Omental fat pad (tissue), 4 donors: ENCODE data around the gene FLNC. TPM values are rescaled to one million over a fixed set of nuclear protein-coding genes. Genes with fewer than 3 reads are reported as not detected.

Experiments used
- ATAC-seq: fragments of 150-250 bp; one replicate; pipeline ENCODE4 v1.9.1; 2016; ENCODE audit warnings: mild to moderate bottlenecking, moderate library complexity; ENCODE audit not compliant: low FRiP score
- DNase-seq: peaks from one replicate; pipeline ENCODE4 v3.0.0-alpha.2; 2019; ENCODE audit warnings: low spot score
- total RNA-seq, 4 donors: library from RNA; depleted of rRNA; stranded (reverse); fragments of >200 nt; gene quantifications; one replicate each; pipeline ENCODE4 v1.1.0, GENCODE V29; 2016
- TF ChIP-seq, protein P1 (sequence below), 3 donors: fragments of 450-650 bp; IDR thresholded peaks; one replicate each; pipeline ENCODE4 v1.5.1; 2016 to 2017; ENCODE audit warnings: antibody characterized with exemption in 3 of 3, mild to moderate bottlenecking in 3 of 3, moderate library complexity in 2 of 3

Gene FLNC
- total RNA-seq, 4 donors from 2014 or later, result 7.7 to 140 (median 25.5) TPM

DNA sequence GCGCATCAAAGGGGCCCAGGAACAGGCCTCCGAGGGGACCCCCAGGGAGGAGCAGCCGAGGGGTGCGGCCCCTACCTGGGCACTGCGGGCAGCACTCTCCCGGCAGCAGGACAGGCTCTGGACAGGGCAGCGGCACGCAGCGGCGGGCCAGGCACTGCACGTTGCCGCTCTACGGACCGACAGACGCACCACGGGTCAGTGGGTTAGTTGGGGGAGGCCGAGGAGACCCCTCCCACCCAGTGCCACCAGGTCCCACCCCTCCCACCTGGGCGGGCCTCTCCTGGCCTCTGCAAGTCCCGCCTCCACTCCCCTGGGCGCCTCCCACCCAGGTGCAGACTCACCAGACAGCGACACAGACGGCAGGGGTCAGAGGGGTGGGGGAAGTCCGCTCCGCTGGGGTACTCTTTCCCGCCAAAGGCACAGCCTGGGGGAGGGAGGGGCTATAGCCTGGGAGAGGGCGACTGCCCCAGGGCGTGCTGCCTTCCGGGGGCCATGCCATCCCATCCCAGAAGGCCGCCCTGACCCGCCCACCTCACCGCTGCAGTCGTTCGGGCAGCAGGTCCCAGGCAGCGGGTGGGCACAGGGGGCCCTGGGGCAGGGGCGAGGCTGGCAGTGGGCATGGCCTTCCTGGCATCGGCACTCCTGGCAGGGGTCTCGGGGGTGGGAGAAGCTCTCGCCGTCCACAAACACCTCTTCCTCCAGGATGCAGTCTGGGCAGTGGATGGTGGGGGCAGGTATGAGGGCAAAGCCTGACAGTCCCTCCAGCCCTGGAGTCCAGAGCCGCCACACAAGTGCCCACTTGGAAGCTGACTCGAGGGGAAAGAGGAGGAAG is 61.1 kb downstream of the FLNC start:
- DNase-seq (no peak), ATAC-seq (peak; percentile 24)
- TF ChIP-seq, protein P1, sequence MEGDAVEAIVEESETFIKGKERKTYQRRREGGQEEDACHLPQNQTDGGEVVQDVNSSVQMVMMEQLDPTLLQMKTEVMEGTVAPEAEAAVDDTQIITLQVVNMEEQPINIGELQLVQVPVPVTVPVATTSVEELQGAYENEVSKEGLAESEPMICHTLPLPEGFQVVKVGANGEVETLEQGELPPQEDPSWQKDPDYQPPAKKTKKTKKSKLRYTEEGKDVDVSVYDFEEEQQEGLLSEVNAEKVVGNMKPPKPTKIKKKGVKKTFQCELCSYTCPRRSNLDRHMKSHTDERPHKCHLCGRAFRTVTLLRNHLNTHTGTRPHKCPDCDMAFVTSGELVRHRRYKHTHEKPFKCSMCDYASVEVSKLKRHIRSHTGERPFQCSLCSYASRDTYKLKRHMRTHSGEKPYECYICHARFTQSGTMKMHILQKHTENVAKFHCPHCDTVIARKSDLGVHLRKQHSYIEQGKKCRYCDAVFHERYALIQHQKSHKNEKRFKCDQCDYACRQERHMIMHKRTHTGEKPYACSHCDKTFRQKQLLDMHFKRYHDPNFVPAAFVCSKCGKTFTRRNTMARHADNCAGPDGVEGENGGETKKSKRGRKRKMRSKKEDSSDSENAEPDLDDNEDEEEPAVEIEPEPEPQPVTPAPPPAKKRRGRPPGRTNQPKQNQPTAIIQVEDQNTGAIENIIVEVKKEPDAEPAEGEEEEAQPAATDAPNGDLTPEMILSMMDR (IDR thresholded peaks at IDR 0.05), result no peak

DNA sequence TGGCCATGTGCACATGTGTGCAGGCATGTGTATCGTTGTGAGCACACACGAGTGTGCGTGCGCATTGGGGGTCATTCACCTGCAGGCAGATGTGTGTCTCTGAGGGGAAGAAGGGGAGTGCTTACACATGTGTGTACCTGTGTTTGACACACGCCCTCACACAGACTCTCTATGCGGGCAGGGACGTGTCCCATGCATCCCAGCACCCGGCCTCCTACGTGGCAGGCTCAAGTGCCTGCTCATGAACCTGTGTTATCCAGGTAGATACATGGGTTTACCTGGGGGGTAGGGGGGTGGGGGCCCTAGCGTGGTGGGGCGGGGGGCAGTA is 61.7 kb downstream of the FLNC start:
- TF ChIP-seq, protein P1 (IDR thresholded peaks at IDR 0.05), result no peak
- ATAC-seq (no peak), DNase-seq (no peak)

DNA sequence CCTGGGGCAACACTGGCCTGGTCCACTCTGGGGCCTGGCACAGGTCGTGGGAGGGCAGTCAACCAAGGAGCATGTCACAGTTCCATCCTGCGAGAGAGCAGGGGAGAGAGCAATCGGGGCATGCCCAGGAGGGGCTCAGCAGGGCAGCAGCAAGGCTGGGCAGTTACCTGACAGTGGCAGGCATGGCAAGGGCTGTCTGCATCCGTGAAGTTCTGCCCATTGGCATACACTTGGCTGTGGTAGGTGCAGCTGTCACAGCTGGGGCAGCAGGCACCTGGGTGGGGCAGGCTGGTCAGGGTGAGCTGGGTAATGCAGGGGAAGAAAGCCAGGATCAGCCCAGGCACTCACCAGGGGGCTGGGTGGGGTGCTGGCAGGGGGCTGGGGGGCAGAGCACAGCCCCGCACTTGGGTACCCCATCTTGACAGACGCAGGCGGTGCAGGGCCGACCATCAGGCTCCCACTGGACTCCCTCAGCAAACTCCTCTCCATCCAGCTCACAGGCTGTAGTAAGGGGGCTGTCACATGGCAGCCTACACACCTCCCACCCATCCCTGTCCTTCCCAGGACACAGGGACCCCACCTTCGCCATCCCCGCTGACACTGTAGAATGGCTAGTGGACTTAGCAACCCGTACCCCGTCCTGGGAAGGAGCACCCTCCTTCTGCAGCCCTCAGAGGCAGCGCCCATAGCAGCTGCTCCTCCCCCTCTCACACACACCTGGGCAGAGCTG is 62.5 kb downstream of the FLNC start:
- no peak for ATAC-seq
- TF ChIP-seq, protein P1 (IDR thresholded peaks at IDR 0.05), result no peak
- no peak for DNase-seq

DNA sequence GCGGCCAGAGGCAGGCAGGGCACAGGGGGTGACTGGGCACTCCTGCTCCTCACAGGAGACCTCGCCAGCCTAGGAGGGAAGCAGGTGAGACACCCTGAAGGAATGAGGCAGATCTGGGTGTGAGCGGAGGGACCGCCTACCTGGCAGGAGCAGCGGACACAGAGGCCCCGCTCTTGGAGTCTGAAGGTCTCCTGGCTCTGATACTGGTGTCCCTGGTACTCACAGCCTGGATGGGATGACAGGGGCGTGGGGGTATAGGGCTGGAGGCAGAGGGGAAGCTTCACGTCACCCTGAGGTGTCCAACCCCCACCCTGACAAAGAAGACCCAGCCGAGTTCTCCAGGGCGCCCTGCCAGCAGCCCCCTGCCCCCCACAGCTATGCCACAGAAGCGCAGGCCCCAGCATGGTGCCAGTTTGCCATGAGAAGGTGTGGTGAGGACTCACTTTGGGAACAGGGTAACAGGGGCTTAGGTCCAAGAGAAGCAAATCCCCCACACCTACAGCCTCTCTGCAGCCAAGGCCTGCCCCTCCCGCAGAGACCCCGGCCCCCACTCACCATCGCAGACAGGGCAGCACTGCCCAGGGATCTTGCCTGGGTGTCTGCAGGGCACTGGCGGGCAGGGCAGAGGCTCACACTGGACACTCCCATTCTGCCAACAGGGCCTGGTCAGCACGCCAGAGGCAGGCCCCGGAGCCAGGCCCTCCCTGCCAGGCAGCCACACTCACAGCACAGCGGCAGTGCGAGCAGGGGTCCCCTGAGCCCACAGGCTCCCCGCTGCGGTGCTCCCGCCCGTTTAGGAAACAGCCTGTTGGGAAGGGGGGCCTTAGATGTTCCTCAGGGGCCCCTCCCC is 63.3 kb downstream of the FLNC start:
- no peak for ATAC-seq
- TF ChIP-seq, protein P1 (IDR thresholded peaks at IDR 0.05), result no peak
- no peak for DNase-seq

DNA sequence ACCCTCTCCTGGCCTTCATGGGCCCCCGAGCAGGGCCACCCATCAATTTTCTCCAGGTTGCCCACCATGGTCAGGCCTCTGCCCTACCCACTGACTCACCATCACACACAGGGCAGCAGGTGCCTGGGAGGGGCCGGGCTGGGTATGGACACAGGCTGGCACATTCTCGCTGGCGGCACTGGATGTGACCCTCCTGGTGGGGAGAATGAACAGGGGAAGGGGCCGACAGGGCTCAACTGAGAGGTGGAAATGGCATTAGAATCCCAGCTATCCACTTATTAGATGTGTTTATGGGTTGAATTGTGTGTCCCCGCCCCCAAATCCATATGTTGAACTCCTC is 63.9 kb downstream of the FLNC start:
- ATAC-seq (no peak), DNase-seq (no peak)
- TF ChIP-seq, protein P1 (IDR thresholded peaks at IDR 0.05), result no peak

DNA sequence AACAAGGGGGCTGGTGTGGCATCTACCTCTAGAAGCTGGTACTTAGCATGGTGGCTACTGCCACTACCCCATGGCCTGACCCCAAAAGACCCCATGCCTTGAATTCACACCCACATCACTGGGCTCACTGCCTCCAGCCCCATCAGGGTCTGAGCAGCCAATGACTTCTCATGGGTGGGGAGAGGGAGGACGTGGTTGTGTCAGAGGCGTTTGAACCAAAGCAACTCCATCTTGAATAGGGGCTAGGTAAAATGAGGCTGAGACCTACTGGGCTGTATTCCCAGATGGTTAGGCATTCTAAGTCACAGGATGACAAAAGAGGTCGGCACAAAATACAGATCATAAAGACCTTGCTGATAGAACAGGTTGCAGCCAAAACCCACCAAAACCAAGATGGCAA is 65.1 kb downstream of the FLNC start:
- no peak for ATAC-seq
- TF ChIP-seq, protein P1 (IDR thresholded peaks at IDR 0.05), result no peak
- no peak for DNase-seq
